ENCODE data around the gene COL23A1.

COL23A1 gene

GRCh38 chr5:178396796-178397720 lies 193.1 kb downstream of the COL23A1 start:
- no peak for DNase-seq (ENCODE audit: low read depth in 2 of 2)

GRCh38 chr5:178394074-178394473 lies 196.1 kb downstream of the COL23A1 start:
- no peak for DNase-seq (ENCODE audit: low read depth in 2 of 2)

- DNase-seq (ENCODE audit: low read depth in 2 of 2), result no peak
These were observed 197.2 kb downstream of the COL23A1 start for GRCh38 chr5:178392931-178393394.

- no peak for DNase-seq (ENCODE audit: low read depth in 2 of 2)
These were observed 197.8 kb downstream of the COL23A1 start for GRCh38 chr5:178392386-178392785.

- no peak for DNase-seq (ENCODE audit: low read depth in 2 of 2)
These were observed 198.7 kb downstream of the COL23A1 start for GRCh38 chr5:178391480-178391879.

- no peak for DNase-seq (ENCODE audit: low read depth in 2 of 2)
These were observed 200.4 kb downstream of the COL23A1 start for GRCh38 chr5:178389796-178390195.

- no peak for DNase-seq (ENCODE audit: low read depth in 2 of 2)
These were observed 201.0 kb downstream of the COL23A1 start for GRCh38 chr5:178389026-178389729.

- peak; percentile 36 to 40 for DNase-seq (ENCODE audit: low read depth in 2 of 2)
These were observed 201.7 kb downstream of the COL23A1 start for GRCh38 chr5:178388386-178389025.

GRCh38 chr5:178387856-178388190 lies 202.4 kb downstream of the COL23A1 start:
- no peak for DNase-seq (ENCODE audit: low read depth in 2 of 2)

- DNase-seq (ENCODE audit: low read depth in 2 of 2), result no peak
These were observed 202.9 kb downstream of the COL23A1 start for GRCh38 chr5:178387061-178387855.

- no peak for DNase-seq (ENCODE audit: low read depth in 2 of 2)
These were observed 203.8 kb downstream of the COL23A1 start for GRCh38 chr5:178386336-178386931.

- no peak for DNase-seq (ENCODE audit: low read depth in 2 of 2)
These were observed 204.7 kb downstream of the COL23A1 start for GRCh38 chr5:178385496-178385890.

GRCh38 chr5:178384816-178385495 lies 205.2 kb downstream of the COL23A1 start:
- DNase-seq (ENCODE audit: low read depth in 2 of 2), result no peak

GRCh38 chr5:178383919-178384815 lies 206.0 kb downstream of the COL23A1 start:
- DNase-seq (ENCODE audit: low read depth in 2 of 2), result no peak

GRCh38 chr5:178383301-178383918 lies 206.8 kb downstream of the COL23A1 start:
- DNase-seq (ENCODE audit: low read depth in 2 of 2), result no peak

GRCh38 chr5:178382754-178383164 lies 207.4 kb downstream of the COL23A1 start:
- DNase-seq (ENCODE audit: low read depth in 2 of 2), result no peak

- no peak for DNase-seq (ENCODE audit: low read depth in 2 of 2)
These were observed 208.1 kb downstream of the COL23A1 start for GRCh38 chr5:178381921-178382695.

- no peak for DNase-seq (ENCODE audit: low read depth in 2 of 2)
These were observed 209.0 kb downstream of the COL23A1 start for GRCh38 chr5:178381206-178381605.

All from fibroblast of skin of left biceps (primary cell).